Thoracic aorta (tissue), 2 donors: ENCODE results near the gene POLE2. TPM values are rescaled to one million over a fixed set of nuclear protein-coding genes. Genes with fewer than 3 reads are reported as not detected.
"Not testable (repeated sequence)": the region's sequence is repeated elsewhere in the genome, so short reads cannot be mapped to it uniquely, and the experiment has no call there.

Experiments
- ATAC-seq: fragments of 150-250 bp; one replicate; pipeline ENCODE4 v1.8.0; 2017; ENCODE audit warnings: low read depth; ENCODE audit not compliant: insufficient number of reproducible peaks, low FRiP score
- DNase-seq: peaks from one replicate; pipeline ENCODE4 v3.0.0-alpha.2; 2020; ENCODE audit warnings: low spot score
- H3K27ac ChIP-seq, 2 donors: fragments of 200-600 bp; sonication (generic); 1 replicate in 1 of 2; 2 replicates in 1 of 2; pipeline ENCODE4 v1.5.1; 2016; ENCODE audit warnings: mild to moderate bottlenecking in 2 of 2, moderate library complexity in 2 of 2
- H3K27me3 ChIP-seq: fragments of 200-600 bp; sonication (generic); replicated peaks from 2 replicates; pipeline ENCODE4 v1.6.0; 2016; ENCODE audit warnings: mild to moderate bottlenecking; ENCODE audit not compliant: insufficient read depth
- H3K36me3 ChIP-seq: fragments of 200-600 bp; sonication (generic); one replicate; pipeline ENCODE4 v1.5.1; 2016
- H3K4me1 ChIP-seq, 2 donors: fragments of 200-600 bp; sonication (generic); 1 replicate in 1 of 2; 2 replicates in 1 of 2; pipeline versions ENCODE4 v1.5.1 to v1.6.0; 2016; ENCODE audit warnings: low read depth in 2 of 2, mild to moderate bottlenecking in 1 of 2; ENCODE audit not compliant: control insufficient read depth in 1 of 2
- H3K4me3 ChIP-seq: fragments of 200-600 bp; sonication (generic); 2 replicates; pipeline ENCODE4 v1.5.1; 2016; ENCODE audit warnings: mild to moderate bottlenecking
- H3K9me3 ChIP-seq: fragments of 200-600 bp; sonication (generic); 2 replicates; pipeline ENCODE4 v1.5.1; 2016
- total RNA-seq, 2 donors: library from RNA; depleted of rRNA; stranded (reverse); fragments of >200 nt; gene quantifications; one replicate each; pipeline versions ENCODE4 v1.1.0 to v1.2.3, GENCODE V29; 2016
- TF ChIP-seq, protein P1 (sequence below): fragments of 200-600 bp; sonication (generic); IDR thresholded peaks from one replicate; pipeline ENCODE4 v1.5.1; 2019; ENCODE audit warnings: antibody characterized with exemption

The POLE2 gene
- total RNA-seq, 2 donors from 2014 or later = 0.27 to 9.1 TPM

DNA sequence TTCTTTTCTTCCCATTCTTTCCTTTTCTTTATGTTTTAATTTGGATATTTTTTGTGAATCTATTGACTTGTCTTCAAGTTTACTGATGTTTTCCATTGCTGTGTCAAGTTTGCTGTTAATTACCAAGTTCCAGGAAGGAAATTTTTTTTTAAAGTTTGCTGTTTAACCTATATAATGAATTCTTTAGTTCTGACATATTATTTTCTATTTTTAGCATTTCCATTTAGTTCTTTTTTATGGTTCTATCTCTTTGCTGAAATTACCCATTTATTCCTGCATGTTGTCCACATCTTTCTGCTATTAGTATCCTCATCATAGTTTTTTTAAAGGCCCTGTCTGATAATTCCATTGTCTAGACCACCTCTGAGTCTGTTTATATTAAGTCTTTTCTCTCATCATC is 32.7 kb upstream of the POLE2 start:
- Histone ChIP-seq H3K4me1 (no peaks in the 10 kb centered on the region), H3K4me3 (no peak overlapping the region), H3K36me3 (peaks cover 15% of the 10 kb centered on the region), H3K27me3 (no peaks in the 10 kb centered on the region), H3K9me3 (no peaks in the 10 kb centered on the region), H3K27ac (no peak overlapping the region)
- ATAC-seq (no peak), DNase-seq (no peak)
- TF ChIP-seq, protein P1, sequence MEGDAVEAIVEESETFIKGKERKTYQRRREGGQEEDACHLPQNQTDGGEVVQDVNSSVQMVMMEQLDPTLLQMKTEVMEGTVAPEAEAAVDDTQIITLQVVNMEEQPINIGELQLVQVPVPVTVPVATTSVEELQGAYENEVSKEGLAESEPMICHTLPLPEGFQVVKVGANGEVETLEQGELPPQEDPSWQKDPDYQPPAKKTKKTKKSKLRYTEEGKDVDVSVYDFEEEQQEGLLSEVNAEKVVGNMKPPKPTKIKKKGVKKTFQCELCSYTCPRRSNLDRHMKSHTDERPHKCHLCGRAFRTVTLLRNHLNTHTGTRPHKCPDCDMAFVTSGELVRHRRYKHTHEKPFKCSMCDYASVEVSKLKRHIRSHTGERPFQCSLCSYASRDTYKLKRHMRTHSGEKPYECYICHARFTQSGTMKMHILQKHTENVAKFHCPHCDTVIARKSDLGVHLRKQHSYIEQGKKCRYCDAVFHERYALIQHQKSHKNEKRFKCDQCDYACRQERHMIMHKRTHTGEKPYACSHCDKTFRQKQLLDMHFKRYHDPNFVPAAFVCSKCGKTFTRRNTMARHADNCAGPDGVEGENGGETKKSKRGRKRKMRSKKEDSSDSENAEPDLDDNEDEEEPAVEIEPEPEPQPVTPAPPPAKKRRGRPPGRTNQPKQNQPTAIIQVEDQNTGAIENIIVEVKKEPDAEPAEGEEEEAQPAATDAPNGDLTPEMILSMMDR = no peak

DNA sequence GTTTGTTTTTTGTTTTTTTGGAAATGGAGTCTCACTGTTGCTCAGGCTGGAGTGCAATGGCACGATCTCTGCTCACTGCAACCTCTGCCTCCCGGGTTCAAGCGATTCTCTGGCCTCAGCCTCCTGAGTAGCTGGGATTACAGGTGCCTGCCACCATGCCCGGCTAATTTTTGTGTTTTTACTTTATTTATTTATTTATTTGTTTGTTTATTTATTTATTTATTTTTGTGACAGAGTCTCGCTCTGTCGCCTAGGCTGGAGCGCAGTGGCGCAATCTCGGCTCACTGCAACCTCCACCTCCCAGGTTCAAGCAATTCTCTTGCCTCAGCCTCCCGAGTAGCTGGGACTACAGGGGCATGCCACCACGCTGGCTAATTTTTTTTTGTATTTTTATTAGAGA is 23.0 kb upstream of the POLE2 start:
- not testable (repeated sequence) for H3K36me3 ChIP-seq, ATAC-seq

DNA sequence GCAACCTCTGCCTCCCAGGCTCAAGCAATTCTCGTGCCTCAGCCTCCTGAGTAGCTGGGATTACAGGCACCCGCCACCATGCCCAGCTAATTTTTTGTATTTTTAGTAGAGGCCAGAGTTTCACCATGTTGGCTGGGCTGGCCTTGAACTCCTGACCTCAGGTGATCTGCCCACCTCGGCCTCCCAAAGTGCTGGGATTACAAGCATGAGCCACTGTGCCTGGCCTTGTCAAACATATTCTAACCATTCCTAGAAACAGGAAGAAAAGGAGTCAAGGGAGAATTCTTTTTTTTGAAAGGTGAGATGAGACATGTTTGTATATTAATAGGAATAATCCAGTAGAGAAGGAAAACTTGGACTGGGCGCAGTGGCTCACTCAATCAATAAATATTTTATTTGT is 16.5 kb upstream of the POLE2 start:
- not testable (repeated sequence) for H3K4me1 ChIP-seq

More for the DNA sequence above, 23.0 kb upstream of the POLE2 start:
- not testable (repeated sequence) for H3K27me3 ChIP-seq, H3K4me1 ChIP-seq, DNase-seq, H3K4me3 ChIP-seq, H3K9me3 ChIP-seq, H3K27ac ChIP-seq

DNA sequence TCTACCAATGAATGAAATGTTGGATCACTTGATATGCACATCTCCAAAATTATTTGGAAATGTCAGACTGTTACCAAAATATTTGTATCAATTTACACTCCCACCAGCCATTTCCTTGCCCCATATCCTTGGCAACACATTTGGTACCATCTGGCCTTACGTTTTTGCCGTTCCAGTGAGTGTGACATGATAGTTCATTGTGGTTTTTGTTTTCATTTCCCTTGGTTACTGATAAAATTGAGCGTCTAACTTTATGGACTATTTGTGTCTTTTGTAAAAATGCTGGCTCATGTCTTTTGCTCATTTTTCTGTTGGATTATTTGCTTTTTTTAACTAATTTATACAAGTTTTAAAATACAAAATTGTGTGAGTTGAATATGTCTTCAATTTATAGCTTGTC is 16.0 kb upstream of the POLE2 start:
- Histone ChIP-seq H3K27me3 (no peaks in the 10 kb centered on the region), H3K27ac (no peak overlapping the region), H3K9me3 (no peaks in the 10 kb centered on the region), H3K4me1 (no peaks in the 10 kb centered on the region), H3K36me3 (peaks cover 11% of the 10 kb centered on the region), H3K4me3 (no peak overlapping the region)
- ATAC-seq = no peak
- TF ChIP-seq, protein P1 = no peak
- no peak for DNase-seq

More for the DNA sequence above, 16.5 kb upstream of the POLE2 start:
- not testable (repeated sequence) for H3K27ac ChIP-seq, H3K27me3 ChIP-seq, ATAC-seq, H3K9me3 ChIP-seq, DNase-seq, H3K4me3 ChIP-seq
- peaks cover 11% of the 10 kb centered on the region for H3K36me3 ChIP-seq

DNA sequence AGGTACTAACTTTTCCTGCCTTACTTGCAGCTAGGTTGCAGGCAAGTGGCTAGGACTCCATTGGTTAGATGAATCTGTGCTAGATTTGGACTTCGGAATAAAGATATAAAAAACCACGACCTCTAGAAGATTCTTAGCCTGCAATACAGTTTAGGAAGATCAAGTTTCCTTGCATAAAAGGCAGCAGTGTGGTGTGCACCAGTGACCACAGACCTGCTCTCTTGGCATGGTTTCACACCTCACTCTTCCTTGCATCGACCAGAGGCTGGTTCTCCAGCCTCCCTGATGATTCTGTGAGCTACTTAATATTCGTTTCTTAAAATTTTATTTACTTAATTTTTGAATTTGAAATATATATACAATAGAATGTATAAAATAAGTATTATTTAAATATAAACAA is 14.7 kb upstream of the POLE2 start:
- Histone ChIP-seq H3K36me3 (peaks cover 11% of the 10 kb centered on the region), H3K27me3 (no peaks in the 10 kb centered on the region), H3K27ac (no peak overlapping the region), H3K4me3 (no peak overlapping the region), H3K4me1 (no peaks in the 10 kb centered on the region), H3K9me3 (no peaks in the 10 kb centered on the region)
- DNase-seq = no peak
- ATAC-seq = no peak
- TF ChIP-seq, protein P1 = no peak

DNA sequence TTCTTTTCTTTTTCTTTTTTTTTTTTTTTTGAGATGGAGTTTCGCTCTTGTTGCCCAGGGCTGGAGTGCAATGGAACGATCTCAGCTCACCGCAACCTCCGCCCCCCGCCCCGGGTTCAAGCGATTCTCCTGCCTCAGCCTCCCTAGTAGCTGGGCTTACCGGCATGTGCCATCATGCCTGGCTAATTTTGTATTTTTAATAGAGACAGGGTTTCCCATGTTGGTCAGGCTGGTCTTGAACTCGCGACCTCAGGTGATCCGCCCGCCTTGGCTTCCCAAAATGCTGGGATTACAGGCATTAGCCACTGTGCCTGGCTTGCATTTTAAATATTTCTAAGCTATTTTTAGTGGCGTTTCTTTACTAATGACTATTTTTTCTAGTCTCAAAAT is 5.7 kb upstream of the POLE2 start:
- not testable (repeated sequence) for ATAC-seq, H3K27me3 ChIP-seq, H3K9me3 ChIP-seq, DNase-seq, H3K36me3 ChIP-seq
- H3K4me3 ChIP-seq = peak overlapping the region; percentile 89
- H3K27ac ChIP-seq = peak overlapping the region; percentile 92
- peaks cover 11 to 19% of the 10 kb centered on the region in 2 donors for H3K4me1 ChIP-seq
